SKM-1 treated with dmso at 0.1 percent for 144 hours (cell line): Measurements from ENCODE around the gene OR5A1.

Source experiments
- DNase-seq: peaks from one replicate; lab custom pipeline; 2025; ENCODE audit not compliant: unreplicated experiment; lab: John Stamatoyannopoulos, UW

The OR5A1 gene

DNA sequence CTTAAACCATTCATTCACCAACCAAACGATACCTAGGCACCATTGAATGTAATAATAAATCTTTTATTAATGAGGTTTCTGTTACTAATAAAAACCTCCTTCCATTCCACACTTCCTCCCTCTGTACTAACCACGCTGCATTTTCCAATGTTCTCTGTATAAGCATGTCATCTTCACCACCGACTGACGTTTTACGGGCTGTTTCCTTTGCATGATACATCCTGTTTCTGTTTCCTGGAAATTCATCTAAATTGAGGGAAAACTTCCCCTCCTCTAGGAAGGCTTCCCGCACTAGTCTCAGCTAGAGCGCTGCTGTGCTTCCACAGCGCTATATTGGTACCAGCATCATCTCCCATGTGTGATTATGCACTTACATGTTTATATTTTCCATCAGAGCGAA lies 38.9 kb downstream of the OR5A1 start:
- DNase-seq: no peak

DNA sequence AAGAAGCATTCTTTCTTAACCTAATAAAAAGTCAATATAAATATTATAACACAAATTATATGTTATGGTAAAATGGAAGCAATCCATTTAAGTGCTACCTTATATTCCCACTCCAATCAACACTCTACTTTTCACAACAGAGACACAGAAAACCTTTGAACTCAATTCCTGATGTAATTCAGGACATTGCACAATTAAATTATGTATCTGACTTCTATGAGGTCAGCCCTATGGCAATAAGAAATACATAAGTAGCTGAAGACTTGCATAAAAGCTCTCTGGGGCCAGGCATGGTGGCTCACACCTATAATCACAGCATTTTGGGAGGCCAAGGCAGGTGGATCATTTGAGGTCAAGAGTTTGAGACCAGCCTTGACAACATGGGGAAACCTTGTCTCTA lies 43.6 kb downstream of the OR5A1 start:
- DNase-seq: no peak

DNA sequence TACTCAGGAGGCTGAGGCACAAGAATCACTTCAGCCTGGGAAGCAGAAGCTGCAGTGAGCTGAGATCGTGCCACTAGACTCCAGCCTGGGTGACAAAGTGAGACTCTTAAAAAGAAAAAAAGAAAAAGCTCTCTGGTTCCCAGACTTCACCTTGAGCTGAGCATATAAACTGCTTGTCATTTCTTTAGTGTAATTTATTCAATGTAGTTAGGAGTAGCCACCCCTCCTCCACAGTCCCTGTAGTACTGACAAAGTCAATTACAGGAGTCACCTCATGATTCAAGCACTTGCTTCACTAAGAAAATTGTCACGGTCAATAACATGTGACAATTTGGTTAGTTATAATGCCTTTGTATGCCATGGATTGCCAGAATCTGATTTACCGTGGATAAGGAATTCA lies 44.1 kb downstream of the OR5A1 start:
- no peak for DNase-seq
